ENCODE measurements around the gene ANKDD1A. TPM values are rescaled to one million over a fixed set of nuclear protein-coding genes. Genes with fewer than 3 reads are reported as not detected.

The ANKDD1A gene
- polyA plus RNA-seq, 1 donor from 2014 or later: 7.0 TPM

- no peaks in the 10 kb centered on the region for H3F3A ChIP-seq (ENCODE audit: insufficient read depth, low read length, poor library complexity, severe bottlenecking)
- H3K27me3 ChIP-seq (ENCODE audit: insufficient read depth, low read depth, low read length): no peaks in the 10 kb centered on the region
- TF ChIP-seq CTCF (IDR thresholded peaks at IDR 0.05; ENCODE audit: poor library complexity, severe bottlenecking): no peak
- no peak for TF ChIP-seq EZH2 (IDR thresholded peaks at IDR 0.05; ENCODE audit: borderline replicate concordance, insufficient read depth, low read length, poor library complexity, severe bottlenecking)
- no peak for TF ChIP-seq MXI1 (conservative IDR thresholded peaks at IDR 0.05; ENCODE audit: poor library complexity, severe bottlenecking)
- no peak for TF ChIP-seq REST (IDR thresholded peaks at IDR 0.05; ENCODE audit: borderline replicate concordance)
- no peaks in the 10 kb centered on the region for H3K36me3 ChIP-seq (ENCODE audit: insufficient read depth, low read length)
- no peak overlapping the region for H3K9ac ChIP-seq (ENCODE audit: low read length)
- no peak overlapping the region for H3K27ac ChIP-seq (ENCODE audit: low read length)
- no peak overlapping the region for H3K4me3 ChIP-seq (ENCODE audit: low read length)
- no peak overlapping the region for H3K4me2 ChIP-seq (ENCODE audit: low read length)
- H3K9me2 ChIP-seq (ENCODE audit: insufficient read depth, low read length): no peaks in the 10 kb centered on the region
- no peak overlapping the region for H2AFZ ChIP-seq (ENCODE audit: low read depth, low read length)
- peaks cover 3% of the 10 kb centered on the region for H3K79me2 ChIP-seq (replicated peaks; ENCODE audit: insufficient read depth, low read length)
- H3K9me3 ChIP-seq (ENCODE audit: low read length): no peaks in the 10 kb centered on the region
- no peaks in the 10 kb centered on the region for H4K20me1 ChIP-seq (ENCODE audit: insufficient read depth)
Measured at GRCh38 chr15:64993290-64993689, 81.6 kb downstream of the ANKDD1A start.

DNA sequence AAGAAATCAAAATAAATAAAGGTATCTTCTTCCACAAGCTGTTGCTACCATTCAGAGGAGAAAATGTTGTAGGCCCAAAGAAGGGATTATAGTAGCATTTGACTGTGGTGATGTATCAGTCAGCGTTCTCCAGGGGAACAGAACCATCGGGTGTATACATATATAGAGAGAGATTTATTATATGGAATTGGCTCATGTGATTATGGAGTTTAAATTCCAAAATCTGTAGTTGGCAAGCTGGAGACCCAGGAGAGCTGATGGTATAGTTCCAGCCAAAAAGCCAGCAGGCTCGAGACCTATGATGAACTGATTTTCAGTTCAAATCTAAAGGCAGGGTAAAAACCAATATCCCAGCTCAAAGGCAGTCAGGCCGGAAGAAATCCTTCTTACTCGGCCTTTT is 85.4 kb downstream of the ANKDD1A start:
- H2AFZ ChIP-seq (ENCODE audit: low read depth, low read length): no peak overlapping the region
- TF ChIP-seq MXI1 (conservative IDR thresholded peaks at IDR 0.05; ENCODE audit: poor library complexity, severe bottlenecking) (no peak), RAD21 (conservative IDR thresholded peaks at IDR 0.05) (no peak), EP300 (conservative IDR thresholded peaks at IDR 0.05; ENCODE audit: poor library complexity, severe bottlenecking) (no peak), POLR2AphosphoS5 (IDR thresholded peaks at IDR 0.05) (no peak), SMC3 (conservative IDR thresholded peaks at IDR 0.05; ENCODE audit: poor library complexity) (no peak), EZH2 (IDR thresholded peaks at IDR 0.05; ENCODE audit: borderline replicate concordance, insufficient read depth, low read length, poor library complexity, severe bottlenecking) (no peak), TAF1 (IDR thresholded peaks at IDR 0.05; ENCODE audit: low read depth) (no peak), CTCF (IDR thresholded peaks at IDR 0.05; ENCODE audit: poor library complexity, severe bottlenecking) (no peak), REST (IDR thresholded peaks at IDR 0.05; ENCODE audit: borderline replicate concordance) (no peak)

More for the DNA sequence above, 85.4 kb downstream of the ANKDD1A start:
- no peaks in the 10 kb centered on the region for H3K9me3 ChIP-seq (ENCODE audit: low read length)
- H3K36me3 ChIP-seq (ENCODE audit: insufficient read depth, low read length): no peaks in the 10 kb centered on the region
- no peaks in the 10 kb centered on the region for H3F3A ChIP-seq (ENCODE audit: insufficient read depth, low read length, poor library complexity, severe bottlenecking)
- no peak overlapping the region for H3K4me3 ChIP-seq (ENCODE audit: low read length)
- no peak overlapping the region for H3K27ac ChIP-seq (ENCODE audit: low read length)
- no peak overlapping the region for H3K9ac ChIP-seq (ENCODE audit: low read length)
- no peaks in the 10 kb centered on the region for H3K9me2 ChIP-seq (ENCODE audit: insufficient read depth, low read length)
- H4K20me1 ChIP-seq (ENCODE audit: insufficient read depth): no peaks in the 10 kb centered on the region
- no peaks in the 10 kb centered on the region for H3K27me3 ChIP-seq (ENCODE audit: insufficient read depth, low read depth, low read length)
- H3K4me2 ChIP-seq (ENCODE audit: low read length): no peak overlapping the region
- H3K79me2 ChIP-seq (replicated peaks; ENCODE audit: insufficient read depth, low read length): no peaks in the 10 kb centered on the region

All from neural cell (in vitro differentiated cells).